Stimulated activated CD8-positive, alpha-beta memory T cell treated with anti-CD3 and anti-CD28 coated beads, Interleukin-4, amount 100 ng/mL, for 24 hours (primary cell): ENCODE results near the gene RBM46.

Experiments
- DNase-seq: peaks from one replicate; pipeline ENCODE4 v3.0.0-alpha.2; 2020; ENCODE audit warnings: low read depth

RBM46 gene

GRCh38 chr4:154781126-154781982 is at the start of gene RBM46:
Gene RBM46 (plus strand): TSS chr4:154781272. CDS start chr4:154796753, 15,481 bp downstream.
- DNase-seq = no peak

- no peak for DNase-seq
Observed at GRCh38 chr4:154731756-154732155, 49.3 kb upstream of the RBM46 start.

- no peak for DNase-seq
Observed at GRCh38 chr4:154732669-154733068, 48.4 kb upstream of the RBM46 start.

- no peak for DNase-seq
Observed at GRCh38 chr4:154736770-154737169, 44.3 kb upstream of the RBM46 start.

- no peak for DNase-seq
Observed at GRCh38 chr4:154738426-154738825, 42.6 kb upstream of the RBM46 start.

- DNase-seq = no peak
Observed at GRCh38 chr4:154739111-154739510, 42.0 kb upstream of the RBM46 start.

- no peak for DNase-seq
Observed at GRCh38 chr4:154740462-154740861, 40.6 kb upstream of the RBM46 start.

- no peak for DNase-seq
Observed at GRCh38 chr4:154741131-154741665, 39.9 kb upstream of the RBM46 start.

GRCh38 chr4:154741922-154742850 is 38.9 kb upstream of the RBM46 start:
- no peak for DNase-seq

- DNase-seq = no peak
Observed at GRCh38 chr4:154743683-154744340, 37.3 kb upstream of the RBM46 start, which contains the start of gene LRAT. Gene LRAT (plus strand): TSS chr4:154744000. CDS start chr4:154744327, 327 bp downstream.

- no peak for DNase-seq
Observed at GRCh38 chr4:154744341-154744926, 36.6 kb upstream of the RBM46 start.

GRCh38 chr4:154757713-154758112 is 23.4 kb upstream of the RBM46 start:
- no peak for DNase-seq

- DNase-seq = no peak
Observed at GRCh38 chr4:154760895-154761294, 20.2 kb upstream of the RBM46 start.

- no peak for DNase-seq
Observed at GRCh38 chr4:154778264-154778663, 2.8 kb upstream of the RBM46 start.

GRCh38 chr4:154779362-154779947 is 1.6 kb upstream of the RBM46 start:
- no peak for DNase-seq

- no peak for DNase-seq
Observed at GRCh38 chr4:154781983-154782293, 866 bp downstream of the RBM46 start.

- no peak for DNase-seq
Observed at GRCh38 chr4:154807042-154807630, 26.1 kb downstream of the RBM46 start.

- DNase-seq = no peak
Observed at GRCh38 chr4:154818230-154818629, 37.2 kb downstream of the RBM46 start.

GRCh38 chr4:154822775-154823174 is 41.7 kb downstream of the RBM46 start:
- DNase-seq = no peak

- DNase-seq = no peak
Observed at GRCh38 chr4:154836030-154836429, 55.0 kb downstream of the RBM46 start.

- DNase-seq = no peak
Observed at GRCh38 chr4:154836513-154836912, 55.4 kb downstream of the RBM46 start.
